NCI-H446 (cell line): ENCODE data around the gene PSD2.

ENCODE experiments used
- DNase-seq, 2 experiments: peaks; one replicate each; lab custom pipeline; 2025; lab: John Stamatoyannopoulos, UW

PSD2 gene

DNA sequence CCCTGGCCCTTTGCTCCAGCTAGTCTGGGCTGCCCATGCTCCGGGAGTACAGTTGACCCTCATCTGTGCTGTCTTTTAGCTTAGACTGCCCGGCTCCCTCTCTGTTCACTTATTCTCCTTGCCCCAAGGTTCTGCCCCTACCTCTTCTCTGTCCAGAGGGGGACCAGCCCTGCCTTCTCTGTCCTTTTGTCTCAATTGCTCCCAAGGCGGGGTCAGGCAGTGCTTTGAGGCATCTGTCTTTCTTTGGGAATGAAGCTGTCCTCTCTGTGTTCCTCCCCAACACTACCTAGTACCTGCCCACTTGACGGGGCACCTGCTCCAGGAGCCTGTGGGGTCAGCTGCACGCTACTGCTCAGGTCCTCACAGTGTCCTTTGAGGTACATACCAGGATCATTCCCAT, 59.3 kb downstream of the PSD2 start:
- DNase-seq = no peak

DNA sequence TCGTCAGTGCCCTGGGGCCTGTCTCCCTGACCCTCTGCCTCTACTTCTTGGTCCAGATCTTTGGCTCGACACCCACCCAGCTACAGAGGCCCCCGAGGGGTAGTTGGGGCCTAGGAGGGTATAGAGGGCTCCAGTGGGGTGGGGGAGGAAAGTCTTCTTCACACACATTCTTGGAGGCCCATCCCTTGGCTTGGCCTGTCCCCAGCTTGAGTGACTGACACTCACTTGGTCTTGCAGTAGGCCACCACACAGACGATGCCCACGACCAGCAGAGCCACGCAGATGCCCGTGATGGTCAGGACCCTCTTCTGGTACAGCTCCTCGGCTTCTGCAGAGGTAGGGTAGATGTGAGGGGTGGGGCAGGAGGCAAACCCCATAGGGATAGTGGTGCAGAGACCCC, 59.8 kb downstream of the PSD2 start:
- no peak for DNase-seq

DNA sequence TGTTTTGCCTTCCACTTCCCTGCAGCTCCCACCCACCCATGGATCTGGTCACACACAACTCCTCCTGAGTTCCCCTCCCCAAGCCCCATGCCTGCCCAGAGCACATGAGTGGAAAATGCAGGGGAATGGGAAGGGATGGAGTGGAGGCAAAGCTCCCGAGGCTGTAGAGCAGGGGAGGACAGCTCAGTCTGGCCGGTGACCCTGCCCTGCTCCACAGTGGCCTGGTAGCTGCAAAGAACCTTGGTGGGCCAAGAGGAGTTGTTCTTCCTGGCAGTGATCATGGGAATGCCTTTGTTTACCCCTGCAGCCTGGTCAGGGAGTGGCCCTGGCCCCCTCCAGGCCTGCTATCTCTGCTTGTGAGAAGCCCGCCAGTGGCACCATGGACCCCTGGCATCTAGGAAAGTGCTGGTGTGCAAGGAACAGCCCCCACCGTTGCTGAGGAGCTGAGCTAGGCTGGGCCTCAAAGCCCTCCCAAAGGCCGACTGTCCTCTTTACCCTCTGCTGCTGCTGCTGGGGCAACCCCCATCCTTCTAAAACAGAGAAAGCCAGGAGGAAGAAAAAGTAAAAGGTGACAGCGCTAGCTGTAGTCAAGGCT, 60.4 kb downstream of the PSD2 start:
- DNase-seq = no peak

DNA sequence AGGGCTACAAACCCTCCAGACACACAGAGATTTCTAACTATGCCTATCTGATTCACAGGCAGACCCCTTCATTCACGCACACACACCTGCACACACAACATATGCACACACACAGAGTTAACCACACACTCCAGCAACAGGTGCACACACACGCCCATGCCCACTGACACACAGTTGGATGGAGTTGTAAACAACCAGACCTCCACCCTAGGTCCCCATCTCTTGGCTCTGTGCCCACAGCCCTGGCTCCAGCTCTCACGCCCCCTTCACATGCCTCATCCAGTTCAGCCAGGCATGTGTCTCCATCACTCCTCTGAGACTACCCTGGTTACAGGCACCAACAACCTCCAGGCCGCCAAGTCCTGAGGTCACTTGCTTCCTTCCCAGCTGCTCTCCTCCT, 61.1 kb downstream of the PSD2 start:
- no peak for DNase-seq

DNA sequence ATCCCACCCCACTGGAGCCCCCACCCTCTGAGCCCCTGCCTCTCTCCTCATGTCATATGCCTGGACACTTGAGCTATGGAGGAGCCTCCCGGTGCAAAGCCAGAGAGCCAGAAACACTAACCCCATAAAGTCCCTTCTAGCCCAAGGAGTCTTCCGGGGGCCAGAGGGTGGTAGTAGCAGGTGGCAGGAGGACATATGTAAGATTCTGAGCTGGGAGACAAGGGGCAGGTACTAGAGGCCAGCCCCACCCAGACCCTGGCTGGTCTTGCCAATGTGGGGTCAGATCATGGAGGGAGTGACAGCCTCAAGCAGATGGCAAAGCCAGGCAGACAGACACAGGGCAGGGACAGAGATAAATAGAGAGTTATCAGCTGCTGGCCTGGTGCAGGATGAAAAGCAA, 63.4 kb downstream of the PSD2 start:
- DNase-seq = no peak

DNA sequence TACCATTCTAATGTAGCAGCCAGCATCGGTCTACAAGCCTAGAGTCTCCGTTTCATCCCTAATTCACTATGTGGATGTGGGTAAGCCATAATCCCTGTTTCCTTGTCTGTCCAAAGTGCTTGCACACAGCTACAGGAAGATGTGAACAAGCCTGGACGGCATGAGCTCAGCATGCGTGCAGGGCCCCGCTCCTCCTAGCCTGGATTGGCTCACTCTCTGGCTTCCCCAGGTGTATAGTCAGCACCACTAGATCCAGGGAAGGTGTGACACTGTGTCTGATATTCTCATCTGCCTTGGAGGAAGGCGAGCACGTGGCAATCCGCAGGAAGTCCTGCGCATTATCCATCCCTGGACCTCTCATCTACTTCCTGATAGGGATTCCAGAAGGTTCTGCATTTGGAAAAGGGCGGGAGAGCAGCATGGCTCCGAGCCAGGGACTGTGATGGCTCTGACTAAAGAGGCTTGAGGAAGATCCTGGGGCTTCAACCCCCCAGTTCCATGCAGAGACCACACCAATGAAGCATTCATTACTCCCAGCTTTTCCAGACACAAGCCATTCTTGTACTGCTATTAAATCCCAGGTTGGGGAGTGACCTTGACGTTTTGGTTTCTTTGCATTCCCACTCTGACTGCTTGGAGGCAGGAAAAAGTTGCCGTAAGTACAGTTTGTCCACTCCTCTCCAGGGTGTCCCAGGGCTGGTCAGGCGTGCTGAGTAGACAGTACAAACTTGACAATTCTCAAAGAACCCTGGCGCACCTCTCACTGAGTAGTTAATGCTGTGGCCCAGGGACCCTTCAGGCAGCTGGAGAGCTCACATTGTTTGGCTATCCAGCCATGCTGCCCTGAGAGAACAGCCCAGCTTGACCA, 65.6 kb downstream of the PSD2 start:
- DNase-seq = no peak

DNA sequence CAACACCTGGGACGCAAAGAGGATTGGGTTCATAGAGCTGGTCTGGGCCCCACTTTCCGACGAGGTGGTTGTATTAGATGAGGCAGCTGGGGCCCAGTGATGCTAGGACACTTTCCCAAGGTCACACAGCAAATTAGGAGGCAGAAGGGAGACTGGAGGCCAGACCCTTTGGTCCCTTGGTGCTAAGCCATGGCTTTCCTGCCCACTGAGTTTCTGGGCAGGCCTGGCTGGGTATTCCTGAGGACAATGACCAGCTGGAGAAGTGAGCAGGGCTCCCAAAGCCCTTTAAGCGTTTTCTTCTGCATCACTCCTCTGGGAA, 66.2 kb downstream of the PSD2 start:
- no peak for DNase-seq

DNA sequence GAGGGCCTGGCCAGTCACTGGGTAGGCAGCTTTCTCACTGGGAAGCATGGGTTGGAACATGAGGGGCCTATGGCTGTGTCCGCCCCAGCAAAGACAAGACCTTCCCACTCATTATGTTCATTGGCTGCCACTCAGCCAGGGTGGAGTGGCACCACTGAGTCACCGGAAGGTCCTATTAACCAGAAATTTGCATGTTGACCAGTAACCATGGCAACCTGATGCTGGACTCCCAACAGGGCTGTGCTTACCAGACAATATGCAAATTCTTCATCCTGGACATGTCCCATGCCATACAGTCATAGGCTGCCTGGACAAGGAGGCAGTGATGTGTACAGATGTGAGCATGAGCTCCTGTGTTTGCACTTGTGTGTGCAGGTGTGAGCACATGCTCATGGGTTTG, 66.7 kb downstream of the PSD2 start:
- DNase-seq = no peak

DNA sequence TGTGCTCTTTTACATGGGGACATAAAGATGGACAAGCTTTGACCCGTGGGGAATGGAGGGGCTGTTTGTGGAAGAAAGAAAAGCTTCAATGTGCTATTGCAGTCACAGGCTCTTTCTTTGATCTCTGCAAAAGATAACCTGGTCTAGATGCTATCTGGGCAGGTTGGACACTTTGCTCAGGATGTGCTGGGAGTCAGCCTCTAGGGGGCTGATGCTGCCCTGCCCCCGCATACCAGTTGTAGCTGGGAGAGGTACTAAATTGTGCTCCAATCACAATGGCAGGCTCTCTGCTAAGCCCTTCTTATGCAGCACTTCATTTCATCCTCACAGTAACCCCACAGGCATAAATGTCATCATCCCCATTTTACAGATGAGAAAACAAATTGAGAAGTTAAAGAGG, 67.2 kb downstream of the PSD2 start:
- DNase-seq = no peak

DNA sequence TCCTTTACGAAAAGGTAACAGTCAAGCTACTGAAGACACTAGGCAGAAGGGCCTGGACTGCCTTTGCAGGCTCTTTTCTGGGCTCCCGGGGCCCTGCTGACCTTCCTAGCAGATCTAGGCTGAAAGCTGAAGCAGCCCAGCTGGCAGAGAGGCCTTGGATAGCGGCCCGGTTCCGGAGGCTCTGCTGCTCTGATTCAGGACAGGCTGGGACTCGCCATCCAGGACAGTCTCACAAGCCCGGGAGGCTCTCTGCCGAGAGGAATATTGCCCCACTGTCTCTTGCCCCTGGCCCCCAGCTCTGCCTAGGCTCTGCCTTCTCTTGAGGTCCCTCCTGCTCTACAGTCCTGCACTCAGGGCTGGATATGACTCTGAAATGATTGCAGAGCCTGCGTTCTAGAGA, 67.8 kb downstream of the PSD2 start:
- DNase-seq = peak in 1 of 2 experiments; percentile 21

DNA sequence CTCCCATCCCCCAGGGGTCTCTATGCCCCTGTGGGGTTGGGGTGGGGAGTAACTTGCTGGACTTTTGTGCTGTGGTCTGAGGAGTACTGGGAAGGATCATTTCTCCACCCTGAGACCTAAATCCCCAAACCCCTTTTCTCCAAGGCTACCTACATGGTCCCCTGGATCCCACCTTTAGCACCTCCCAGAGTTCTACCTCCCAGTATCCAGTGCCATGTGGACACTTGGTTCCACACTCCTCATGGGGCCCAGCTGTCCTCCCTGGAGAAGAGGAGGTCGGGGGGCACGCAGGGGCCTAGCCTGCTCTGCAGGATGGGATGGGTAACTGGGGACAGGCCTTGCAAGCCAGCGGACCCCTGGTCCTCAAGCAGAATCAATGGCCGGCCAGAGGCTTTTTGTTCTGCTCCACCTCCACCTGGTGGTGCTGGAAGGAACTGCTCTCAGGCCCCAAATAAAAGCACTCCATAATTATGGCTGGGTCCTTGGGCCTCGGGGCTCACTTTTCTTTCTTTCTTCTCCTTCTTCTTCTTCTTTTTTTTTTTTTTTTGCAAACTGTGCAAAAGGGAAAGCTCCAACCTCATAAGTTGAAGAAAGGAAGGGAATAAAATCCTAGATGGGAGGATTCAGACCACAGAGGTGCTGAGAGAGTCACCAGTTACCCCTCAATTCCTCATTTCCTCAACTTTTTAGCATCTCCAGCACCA, 68.4 kb downstream of the PSD2 start:
- DNase-seq = peak; percentile 6 to 74

DNA sequence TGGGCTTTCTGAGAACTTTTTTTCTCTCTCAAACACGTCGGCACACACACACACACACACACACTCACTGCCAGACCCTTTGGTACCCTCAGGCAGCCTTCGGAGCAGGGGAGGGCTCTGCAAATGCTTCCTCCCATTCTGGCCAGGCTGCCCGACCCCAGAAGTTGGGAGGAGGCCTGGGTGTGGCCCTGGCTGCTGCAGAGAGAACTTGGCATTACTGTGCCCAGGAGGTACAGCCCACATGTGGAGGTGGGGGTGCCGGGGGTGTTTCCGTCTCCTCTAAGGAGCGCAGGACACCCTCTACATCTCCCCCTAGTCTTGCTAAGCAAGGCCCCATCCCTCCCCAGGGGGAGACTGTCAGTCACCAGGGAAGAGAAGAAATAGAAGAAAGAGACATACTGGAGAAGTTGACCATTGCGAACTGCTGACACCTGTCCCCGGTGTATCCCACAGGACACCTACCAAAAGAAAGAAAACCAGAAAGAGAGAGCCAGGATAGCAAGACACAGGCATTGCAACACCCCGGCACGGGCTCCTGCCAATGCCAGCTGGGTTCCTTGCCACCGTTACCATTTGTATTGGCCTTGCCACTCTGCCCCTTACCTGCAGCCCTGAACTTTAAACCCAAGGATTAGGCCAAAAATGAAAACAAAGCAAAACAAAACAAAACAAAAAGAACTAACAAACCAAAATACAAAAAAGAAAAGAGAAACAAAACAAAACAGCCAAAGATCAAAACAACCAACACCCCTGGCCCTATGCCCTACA, 69.3 kb downstream of the PSD2 start:
- DNase-seq = no peak

DNA sequence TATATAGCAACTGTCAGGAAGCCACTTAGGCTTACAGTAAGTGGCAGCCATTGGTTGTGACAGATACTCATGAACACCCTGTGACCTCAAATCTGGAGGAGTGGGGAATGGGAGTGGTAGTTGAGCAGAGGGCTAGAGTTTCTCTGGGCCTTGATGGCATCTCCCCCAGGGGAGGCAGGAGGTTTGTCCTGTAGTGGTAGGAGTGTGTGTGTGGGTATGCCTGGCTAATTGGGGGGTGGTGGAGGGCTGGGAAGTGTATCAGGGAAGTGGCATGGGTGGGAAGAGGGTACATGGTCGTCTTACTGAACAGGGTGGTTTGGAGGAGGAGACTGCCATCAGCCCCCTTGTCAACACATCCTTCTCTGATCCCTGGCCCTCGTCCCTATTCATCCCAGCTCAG, 71.5 kb downstream of the PSD2 start:
- no peak for DNase-seq

DNA sequence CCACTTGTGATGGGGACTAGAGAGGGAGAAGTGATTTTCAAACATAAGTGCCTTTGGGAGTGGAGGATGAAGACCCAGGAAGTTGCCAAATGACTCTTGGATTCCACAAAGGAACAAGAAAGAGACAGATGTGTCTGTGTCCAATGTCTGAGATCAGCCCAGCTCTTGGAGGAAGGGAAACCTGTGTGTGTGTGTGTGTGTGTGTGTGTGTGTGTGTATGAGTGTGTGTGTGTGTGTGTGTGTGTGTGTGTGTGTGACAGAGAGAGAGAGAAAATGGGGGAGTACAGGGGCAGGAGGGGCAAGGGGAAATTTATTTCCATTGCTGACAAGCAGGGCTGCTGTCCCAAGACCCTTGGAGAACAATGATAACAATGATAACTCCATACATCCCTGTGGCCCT, 72.0 kb downstream of the PSD2 start:
- DNase-seq = no peak

DNA sequence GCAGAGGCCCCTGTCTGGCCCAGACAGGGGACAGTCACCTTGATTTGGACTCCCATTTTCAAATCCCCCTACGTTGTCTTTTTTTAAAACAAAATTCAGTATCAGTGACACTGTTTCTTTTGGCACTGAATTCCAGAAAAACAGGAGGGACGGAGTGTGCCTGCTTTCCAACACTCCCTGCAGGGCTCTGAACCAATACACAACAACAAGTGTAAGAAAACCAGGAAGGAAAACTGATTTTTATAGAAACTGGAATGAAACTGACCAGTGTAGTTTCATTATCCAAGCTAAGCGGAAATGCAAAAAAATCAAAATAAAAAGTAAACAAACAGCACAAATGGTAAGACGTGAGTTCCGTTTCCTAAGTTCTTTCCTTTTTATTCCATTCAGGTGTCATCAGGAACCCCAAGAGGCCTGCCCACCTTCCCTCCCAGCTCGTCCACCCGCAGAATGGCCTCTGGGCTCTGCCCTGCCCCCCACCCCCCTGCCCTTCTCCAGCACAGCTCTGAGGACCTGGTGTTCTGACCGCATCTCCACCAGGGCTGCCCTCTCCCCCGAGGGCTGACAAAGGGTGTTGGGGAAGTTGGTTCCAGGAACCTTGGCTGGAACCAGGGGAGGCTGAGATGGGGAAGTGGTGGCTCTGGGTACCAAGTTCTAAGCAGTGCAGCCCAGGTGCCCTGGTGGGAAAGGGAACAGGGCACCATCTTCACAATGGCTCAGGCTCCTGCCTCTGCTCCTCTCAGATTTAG, 73.6 kb downstream of the PSD2 start:
- no peak for DNase-seq

DNA sequence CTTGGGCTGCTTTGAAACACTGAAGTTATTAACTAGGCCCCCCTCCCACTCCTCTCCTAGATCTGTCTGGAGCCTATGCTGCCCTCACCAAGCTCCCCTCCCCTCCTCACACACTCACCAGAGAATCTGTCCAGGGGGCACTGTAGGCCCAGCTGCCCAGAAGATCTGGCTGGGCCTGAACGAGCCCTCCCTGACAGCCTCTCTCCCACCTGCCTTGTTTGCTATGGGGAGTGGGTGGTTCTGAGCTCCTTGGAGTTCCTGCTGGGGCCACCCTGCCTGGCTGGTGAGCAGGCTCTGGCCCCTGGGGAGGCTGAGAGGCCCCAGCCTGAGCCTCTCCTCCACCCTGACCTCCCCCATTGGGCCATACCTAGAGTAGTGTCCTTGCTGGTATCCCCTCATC, 75.1 kb downstream of the PSD2 start:
- no peak for DNase-seq

DNA sequence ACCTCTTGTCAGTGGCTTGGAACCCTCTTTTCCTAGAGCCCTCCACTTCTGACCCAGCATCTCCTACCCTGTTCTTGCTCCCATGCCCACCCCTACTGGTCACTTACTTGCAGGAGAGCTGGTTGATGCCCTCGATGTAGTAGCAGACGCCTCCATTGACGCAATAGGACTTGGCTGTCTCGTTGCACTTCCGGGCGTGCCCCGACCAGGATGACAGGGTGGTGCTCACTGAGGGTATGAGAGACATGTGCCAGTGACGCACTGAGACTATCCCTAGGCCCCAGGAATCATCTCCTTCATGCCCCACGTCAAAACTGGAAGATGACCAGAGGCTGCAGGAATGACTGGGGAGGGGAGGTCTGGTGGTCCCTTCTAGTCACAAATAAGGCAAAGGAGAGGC, 76.0 kb downstream of the PSD2 start:
- no peak for DNase-seq

DNA sequence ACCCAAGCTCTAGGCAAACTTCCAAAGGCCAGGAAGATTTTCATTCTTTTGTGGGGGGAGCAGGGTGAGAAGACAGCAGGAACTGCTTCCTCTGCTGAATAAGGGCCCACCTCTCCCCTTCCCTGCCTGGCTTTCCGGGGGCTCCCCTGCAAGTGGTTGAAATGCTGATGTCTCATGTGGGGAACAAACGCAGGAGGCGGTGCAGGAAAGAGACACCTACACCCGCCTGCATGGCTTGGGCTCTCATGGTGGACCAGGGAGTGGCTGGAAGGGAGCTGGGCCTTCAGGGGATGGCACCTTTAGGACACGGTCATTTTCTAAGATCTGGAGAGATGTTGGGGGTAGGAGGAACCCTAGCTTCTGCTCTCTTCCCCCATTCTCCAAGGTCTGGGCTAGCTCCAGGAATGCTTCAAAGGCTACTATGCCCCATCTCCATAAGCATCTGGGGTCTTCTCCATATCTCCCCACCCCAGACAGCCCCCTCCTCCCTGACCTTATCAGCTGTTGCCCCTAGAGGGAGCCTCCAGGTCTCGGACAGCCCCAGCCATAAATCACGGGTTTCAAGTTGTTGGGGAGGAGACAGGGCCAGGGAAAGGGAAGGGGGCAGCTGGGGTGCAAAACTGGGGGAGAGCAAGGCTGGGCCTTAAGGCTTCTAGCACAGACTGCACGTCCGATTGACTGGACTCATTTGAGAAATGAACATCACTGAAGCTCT, 76.6 kb downstream of the PSD2 start:
- DNase-seq = no peak

DNA sequence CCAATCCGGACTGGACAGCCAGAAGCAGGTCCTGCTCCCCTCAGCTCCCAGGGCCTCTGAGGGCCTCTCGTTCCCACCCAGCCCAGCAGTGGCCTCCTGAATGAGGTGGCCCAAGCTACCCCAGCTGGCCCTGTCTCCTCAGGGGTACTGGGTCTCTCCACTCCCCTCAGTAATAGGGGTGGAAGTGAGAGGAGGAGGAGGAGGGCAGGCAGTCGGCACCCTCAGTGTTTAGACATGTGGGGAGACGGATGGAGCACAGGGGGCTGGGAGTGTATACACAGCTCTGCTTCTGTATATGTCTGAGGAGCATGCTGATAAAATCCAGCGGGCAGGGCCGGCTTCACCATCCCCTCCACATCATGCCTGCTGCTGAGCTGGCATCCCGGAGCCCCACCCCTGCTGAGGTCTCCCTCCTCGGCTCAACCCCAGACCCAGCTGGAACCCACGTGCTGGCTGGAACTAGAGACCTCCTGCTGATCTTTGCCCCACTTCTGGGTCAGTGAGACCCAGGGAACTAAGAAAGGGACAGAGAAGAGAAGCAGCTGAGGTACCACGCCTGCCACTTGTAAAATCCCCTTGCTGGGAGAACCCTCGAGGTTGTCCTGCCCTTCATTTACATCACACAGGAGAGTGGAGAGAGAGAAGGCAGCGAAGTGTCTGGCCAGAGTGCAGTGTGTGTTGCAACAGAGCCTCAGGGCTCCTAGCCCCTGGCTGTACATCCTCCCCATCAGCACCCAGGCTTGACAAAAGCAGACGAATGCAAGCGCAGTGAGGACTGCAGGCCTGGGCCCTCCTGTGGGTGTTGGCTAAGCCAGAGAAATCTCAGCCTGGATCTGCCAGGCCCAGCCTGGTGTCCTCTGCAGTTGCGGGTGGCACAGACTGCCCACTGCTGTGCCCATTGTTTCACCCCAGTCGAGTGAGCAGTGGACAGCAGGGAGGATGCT, 77.5 kb downstream of the PSD2 start:
- no peak for DNase-seq

DNA sequence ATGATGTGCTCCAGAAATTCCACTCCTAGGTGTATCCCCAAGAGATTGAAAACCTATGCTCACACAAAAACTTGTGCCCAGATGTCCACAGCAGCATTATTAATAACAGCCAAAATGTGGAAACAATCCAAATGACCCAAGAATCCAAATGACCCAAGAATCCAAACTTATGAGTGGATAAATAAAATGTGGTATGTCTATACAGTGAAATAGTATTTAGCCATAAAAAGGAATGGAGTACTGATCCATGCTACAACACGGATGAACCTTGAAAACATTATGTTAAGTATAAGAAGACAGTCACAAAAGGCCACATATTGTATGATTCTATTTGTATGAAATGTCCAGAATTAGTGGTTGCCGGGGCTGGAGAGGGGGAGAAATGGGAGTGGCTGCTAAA, 80.3 kb downstream of the PSD2 start:
- DNase-seq = no peak
